GM12892 (cell line): ENCODE measurements around the gene PLEKHA5.

Source experiments
- POLR2A ChIP-seq: IDR thresholded peaks from 2 replicates; pipeline ENCODE4 v1.6.1; 2011; ENCODE audit warnings: low read depth, low read length, control low read depth
- POLR2AphosphoS5 ChIP-seq: IDR thresholded peaks from 2 replicates; pipeline ENCODE4 v1.6.1; 2011; ENCODE audit warnings: low read depth, low read length, control low read depth
- TAF1 ChIP-seq: IDR thresholded peaks from 2 replicates; pipeline ENCODE4 v1.6.1; 2011; ENCODE audit warnings: low read depth, mild to moderate bottlenecking, control low read depth, low read length, borderline replicate concordance

GRCh38 chr12:19243551-19243950 is 114.0 kb downstream of the PLEKHA5 start:
- TF ChIP-seq POLR2AphosphoS5: no peak
- TF ChIP-seq TAF1: no peak
- TF ChIP-seq POLR2A: no peak
